B cell (primary cell): ENCODE data around the gene CLCNKA.

Source experiments
- EZH2 ChIP-seq: IDR thresholded peaks from 2 replicates; pipeline ENCODE4 v1.6.1; 2012; ENCODE audit warnings: borderline replicate concordance, low read depth, mild to moderate bottlenecking, moderate library complexity, low read length; ENCODE audit not compliant: insufficient read depth, poor library complexity, severe bottlenecking
- TF ChIP-seq, protein P1 (sequence below): fragments of 200-600 bp; IDR thresholded peaks from one replicate; pipeline ENCODE4 v1.8.0; 2022; ENCODE audit warnings: antibody characterized with exemption, mild to moderate bottlenecking

DNA sequence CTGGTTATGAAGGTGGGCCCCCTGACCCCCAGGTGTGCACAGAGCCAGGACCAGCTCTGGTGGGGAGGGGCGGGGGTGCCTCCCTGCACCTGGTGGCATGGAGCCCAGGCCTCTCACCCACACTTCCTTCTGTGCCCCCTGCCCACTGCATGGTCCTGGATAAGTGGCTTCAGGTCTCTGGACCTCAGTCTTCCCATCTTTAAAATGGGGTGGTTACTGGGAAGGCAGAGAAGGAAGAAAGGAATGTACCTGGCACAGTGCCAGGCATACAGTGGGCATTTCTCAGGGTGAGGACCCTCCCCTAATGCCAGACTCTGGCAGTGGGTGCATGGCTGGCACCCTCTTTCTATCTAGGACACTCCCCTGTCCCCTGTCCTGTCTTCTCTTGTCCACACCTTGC, 7.5 kb downstream of the CLCNKA start:
- TF ChIP-seq, protein P1, sequence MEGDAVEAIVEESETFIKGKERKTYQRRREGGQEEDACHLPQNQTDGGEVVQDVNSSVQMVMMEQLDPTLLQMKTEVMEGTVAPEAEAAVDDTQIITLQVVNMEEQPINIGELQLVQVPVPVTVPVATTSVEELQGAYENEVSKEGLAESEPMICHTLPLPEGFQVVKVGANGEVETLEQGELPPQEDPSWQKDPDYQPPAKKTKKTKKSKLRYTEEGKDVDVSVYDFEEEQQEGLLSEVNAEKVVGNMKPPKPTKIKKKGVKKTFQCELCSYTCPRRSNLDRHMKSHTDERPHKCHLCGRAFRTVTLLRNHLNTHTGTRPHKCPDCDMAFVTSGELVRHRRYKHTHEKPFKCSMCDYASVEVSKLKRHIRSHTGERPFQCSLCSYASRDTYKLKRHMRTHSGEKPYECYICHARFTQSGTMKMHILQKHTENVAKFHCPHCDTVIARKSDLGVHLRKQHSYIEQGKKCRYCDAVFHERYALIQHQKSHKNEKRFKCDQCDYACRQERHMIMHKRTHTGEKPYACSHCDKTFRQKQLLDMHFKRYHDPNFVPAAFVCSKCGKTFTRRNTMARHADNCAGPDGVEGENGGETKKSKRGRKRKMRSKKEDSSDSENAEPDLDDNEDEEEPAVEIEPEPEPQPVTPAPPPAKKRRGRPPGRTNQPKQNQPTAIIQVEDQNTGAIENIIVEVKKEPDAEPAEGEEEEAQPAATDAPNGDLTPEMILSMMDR = no peak
- no peak for TF ChIP-seq EZH2
